K562 (cell line): ENCODE data around the gene EIF4E1B.

Experiments used
- FOXA1 ChIP-seq: fragments of 450-650 bp; IDR thresholded peaks from 2 replicates; pipeline ENCODE4 v1.6.1; 2016; ENCODE audit warnings: mild to moderate bottlenecking, borderline replicate concordance
- GTF2A2 ChIP-seq: IDR thresholded peaks from 2 replicates; pipeline ENCODE4 v1.6.1; 2016; ENCODE audit warnings: mild to moderate bottlenecking, missing genetic modification characterization, missing compliant biosample characterization
- JUND ChIP-seq, 2 experiments: IDR thresholded peaks; 2 replicates in 1 of 2; 3 replicates in 1 of 2; pipeline ENCODE4 v1.6.1; 2011; ENCODE audit warnings: borderline replicate concordance in 2 of 2, low read depth in 2 of 2, low read length in 2 of 2, improper control_type of control experiment in 1 of 2, missing biosample characterization in 1 of 2, missing genetic modification characterization in 1 of 2, missing genetic modification reagents in 1 of 2
- MXI1 ChIP-seq: IDR thresholded peaks from 2 replicates; pipeline ENCODE4 v1.6.1; 2011; ENCODE audit warnings: low read depth, mild to moderate bottlenecking, improper control_type of control experiment, low read length
- TAF1 ChIP-seq: IDR thresholded peaks from 2 replicates; pipeline ENCODE4 v1.6.1; 2011; ENCODE audit warnings: mild to moderate bottlenecking, low read length, moderate library complexity; ENCODE audit not compliant: insufficient read depth, control insufficient read depth, severe bottlenecking; ENCODE audit errors: extremely low read depth
- ZNF175 ChIP-seq: fragments of 200-800 bp; sonication (Bioruptor generic); IDR thresholded peaks from 2 replicates; pipeline ENCODE4 v1.6.1; 2016; ENCODE audit warnings: low read depth, mild to moderate bottlenecking, missing genetic modification characterization, missing compliant biosample characterization
- TF ChIP-seq, protein P1 (sequence below): fragments of 150-350 bp; conservative IDR thresholded peaks from 2 replicates; pipeline ENCODE4 v1.6.1; 2014; ENCODE audit warnings: low read length
- TF ChIP-seq, protein P2 (sequence below), 3 experiments: IDR thresholded peaks in 2 of 3; conservative IDR thresholded peaks in 1 of 3; 2 replicates each; pipeline ENCODE4 v1.5.1; 2011 to 2012; ENCODE audit warnings: low read length in 3 of 3, mild to moderate bottlenecking in 3 of 3, control low read depth in 2 of 3, improper control_type of control experiment in 1 of 3, inconsistent platforms in 1 of 3, low read depth in 1 of 3, mixed read lengths in 1 of 3, moderate library complexity in 1 of 3; ENCODE audit not compliant: insufficient read depth in 2 of 3

DNA sequence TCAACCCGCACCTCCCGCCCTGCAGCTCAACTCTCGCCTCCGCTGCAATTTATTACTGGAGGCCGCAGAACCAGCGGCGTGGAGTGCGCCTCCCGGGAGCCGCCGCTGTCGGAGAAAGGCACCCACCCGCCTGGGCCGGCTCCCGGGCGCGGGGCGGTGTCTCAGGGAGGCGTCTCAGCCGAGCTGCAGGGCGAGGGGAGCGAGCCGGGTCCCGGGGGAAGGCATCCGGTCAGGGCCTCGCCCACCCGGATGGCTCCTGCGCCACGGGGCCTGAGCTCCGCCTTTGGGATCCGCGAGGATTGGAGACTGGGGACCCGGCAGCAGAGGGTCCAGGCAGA is 49.7 kb downstream of the EIF4E1B start:
- no peak for TF ChIP-seq GTF2A2 (tag)
- TF ChIP-seq FOXA1: no peak
- TF ChIP-seq TAF1: no peak
- no peak for TF ChIP-seq ZNF175 (CRISPR knock-in tag)
- no peak for TF ChIP-seq MXI1
- TF ChIP-seq JUND (IDR thresholded peaks at IDR 0.05; ENCODE audit: borderline replicate concordance, low read depth, low read length): no peak
- no peak for TF ChIP-seq JUND (tag; IDR thresholded peaks at IDR 0.05; ENCODE audit: borderline replicate concordance, low read depth, low read length)
- TF ChIP-seq, protein P1, sequence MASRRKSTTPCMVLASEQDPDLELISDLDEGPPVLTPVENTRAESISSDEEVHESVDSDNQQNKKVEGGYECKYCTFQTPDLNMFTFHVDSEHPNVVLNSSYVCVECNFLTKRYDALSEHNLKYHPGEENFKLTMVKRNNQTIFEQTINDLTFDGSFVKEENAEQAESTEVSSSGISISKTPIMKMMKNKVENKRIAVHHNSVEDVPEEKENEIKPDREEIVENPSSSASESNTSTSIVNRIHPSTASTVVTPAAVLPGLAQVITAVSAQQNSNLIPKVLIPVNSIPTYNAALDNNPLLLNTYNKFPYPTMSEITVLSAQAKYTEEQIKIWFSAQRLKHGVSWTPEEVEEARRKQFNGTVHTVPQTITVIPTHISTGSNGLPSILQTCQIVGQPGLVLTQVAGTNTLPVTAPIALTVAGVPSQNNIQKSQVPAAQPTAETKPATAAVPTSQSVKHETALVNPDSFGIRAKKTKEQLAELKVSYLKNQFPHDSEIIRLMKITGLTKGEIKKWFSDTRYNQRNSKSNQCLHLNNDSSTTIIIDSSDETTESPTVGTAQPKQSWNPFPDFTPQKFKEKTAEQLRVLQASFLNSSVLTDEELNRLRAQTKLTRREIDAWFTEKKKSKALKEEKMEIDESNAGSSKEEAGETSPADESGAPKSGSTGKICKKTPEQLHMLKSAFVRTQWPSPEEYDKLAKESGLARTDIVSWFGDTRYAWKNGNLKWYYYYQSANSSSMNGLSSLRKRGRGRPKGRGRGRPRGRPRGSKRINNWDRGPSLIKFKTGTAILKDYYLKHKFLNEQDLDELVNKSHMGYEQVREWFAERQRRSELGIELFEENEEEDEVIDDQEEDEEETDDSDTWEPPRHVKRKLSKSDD: no peak
- TF ChIP-seq, protein P2, sequence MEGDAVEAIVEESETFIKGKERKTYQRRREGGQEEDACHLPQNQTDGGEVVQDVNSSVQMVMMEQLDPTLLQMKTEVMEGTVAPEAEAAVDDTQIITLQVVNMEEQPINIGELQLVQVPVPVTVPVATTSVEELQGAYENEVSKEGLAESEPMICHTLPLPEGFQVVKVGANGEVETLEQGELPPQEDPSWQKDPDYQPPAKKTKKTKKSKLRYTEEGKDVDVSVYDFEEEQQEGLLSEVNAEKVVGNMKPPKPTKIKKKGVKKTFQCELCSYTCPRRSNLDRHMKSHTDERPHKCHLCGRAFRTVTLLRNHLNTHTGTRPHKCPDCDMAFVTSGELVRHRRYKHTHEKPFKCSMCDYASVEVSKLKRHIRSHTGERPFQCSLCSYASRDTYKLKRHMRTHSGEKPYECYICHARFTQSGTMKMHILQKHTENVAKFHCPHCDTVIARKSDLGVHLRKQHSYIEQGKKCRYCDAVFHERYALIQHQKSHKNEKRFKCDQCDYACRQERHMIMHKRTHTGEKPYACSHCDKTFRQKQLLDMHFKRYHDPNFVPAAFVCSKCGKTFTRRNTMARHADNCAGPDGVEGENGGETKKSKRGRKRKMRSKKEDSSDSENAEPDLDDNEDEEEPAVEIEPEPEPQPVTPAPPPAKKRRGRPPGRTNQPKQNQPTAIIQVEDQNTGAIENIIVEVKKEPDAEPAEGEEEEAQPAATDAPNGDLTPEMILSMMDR (IDR thresholded peaks at IDR 0.05 in 2 of 3, conservative IDR thresholded peaks at IDR 0.05 in 1 of 3; ENCODE audit: insufficient read depth in 2 of 3, low read depth in 1 of 3, low read length in 3 of 3): no peak
